HG02870 (cell line): ENCODE measurements around the gene TRNT1.

Source experiments
- ATAC-seq: cut with Tn5 transposase; IDR thresholded peaks from one replicate; pipeline ENCODE4 v1.9.1; 2021; ENCODE audit warnings: mild to moderate bottlenecking, moderate library complexity; ENCODE audit not compliant: unreplicated experiment

TRNT1 gene

DNA sequence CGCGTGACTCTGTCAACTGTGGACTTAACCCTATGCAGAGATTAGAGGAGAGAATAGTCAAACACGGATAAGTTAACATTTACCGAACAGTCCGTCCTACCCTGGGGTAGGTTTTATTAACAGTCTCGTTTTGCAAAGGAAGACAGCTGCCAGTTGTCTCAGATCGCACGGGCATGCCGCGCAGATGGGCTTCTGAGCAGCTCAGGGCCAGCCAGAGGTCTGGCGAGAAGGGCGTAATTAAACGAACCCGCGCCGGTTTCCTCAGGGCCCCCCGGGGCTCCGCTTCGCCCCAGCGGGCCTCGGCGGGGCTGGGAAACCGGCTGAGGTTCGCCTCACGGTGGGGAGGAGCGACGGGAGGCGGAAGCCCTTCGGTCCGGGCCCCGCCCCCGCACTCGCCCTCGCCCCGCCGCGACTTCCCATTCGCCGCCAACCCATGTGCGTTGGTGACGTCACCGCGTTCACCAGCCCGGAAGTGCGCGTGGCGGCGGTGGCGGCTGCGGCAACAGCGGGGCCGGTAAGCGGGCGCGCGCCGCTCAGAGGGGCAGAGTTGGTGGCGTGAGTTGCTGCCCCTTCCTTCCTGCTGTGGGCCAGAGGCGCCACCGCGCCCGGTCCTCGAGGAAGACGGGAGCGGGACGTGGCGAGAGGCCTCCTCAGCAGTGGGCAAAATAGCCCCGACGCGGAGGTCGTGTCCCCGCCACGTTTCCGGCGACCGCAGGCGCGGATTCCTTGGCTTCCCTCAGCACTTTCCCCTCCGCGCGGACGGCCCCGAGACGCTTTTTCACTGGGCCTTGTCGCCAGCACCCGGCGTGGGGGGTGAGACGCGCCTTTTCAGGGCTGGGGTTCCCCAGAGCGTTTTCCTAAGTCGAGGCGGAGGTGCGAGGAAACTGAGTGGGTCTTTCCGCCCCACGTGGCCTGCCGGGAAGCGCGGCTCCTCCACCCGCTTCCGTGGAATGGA lies at the start of gene TRNT1:
Gene TRNT1 (plus strand): TSS at position 464 of the 955 bp plus-strand sequence. CDS start 2,101 bp downstream, outside the sequence.
- peak; percentile 87 for ATAC-seq

DNA sequence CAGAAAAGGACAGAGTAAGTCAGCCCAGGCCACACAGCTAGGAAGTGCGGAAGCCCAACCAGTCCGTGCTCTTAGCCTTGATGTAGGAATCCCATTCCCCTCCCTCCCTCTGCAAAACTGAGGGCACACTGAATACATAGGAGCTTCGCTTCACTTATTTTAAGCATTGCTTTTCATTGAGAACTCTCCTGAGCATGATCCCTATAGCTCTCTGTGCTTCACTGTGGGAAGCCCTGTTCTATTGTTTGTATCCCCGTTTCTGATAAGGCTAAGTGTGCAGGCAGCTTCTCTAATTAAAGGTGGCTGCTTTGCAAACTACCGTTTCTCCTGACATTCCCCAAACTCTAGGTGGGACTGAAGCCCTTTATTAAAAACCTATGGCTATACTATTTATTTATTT lies 46.4 kb upstream of the TRNT1 start:
- ATAC-seq, result no peak

DNA sequence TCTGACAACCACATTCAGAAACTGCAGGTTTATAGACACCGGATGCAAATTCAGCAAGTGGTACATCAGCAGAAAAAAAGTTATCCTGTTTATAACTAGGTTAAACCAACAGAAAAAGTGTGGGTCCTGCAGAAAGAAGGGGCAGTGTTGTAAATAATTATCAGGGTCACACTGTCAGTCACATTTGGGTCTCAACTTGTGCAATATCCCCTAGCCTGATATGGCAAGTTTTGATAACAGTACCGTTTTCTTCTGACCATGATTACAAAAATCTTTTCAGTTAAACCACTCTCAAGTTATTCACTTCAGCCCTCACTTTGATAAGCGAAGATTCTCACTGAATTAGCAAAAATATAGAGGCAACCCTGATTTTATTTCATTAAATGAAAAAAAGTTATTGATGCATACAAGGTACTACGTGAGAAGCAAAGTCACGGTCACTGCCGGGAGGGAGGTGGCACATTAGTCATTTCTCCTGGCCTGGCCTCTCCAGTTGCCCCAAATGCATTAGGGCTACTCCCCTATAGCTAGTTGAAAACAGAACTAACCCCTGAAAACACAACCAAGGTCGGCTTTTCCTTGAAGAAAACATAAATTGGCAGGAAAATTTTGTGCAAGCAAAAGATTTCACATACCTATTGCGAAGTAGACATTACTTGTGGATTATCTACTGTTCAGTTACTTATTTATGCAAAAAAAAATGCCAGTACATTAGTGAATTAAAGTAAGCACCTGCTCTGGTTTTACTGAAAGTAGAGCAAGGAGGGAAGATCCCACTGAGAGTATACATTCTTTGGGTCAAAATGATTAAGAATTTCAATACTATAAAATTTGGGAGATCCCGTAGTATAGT lies 45.1 kb upstream of the TRNT1 start:
- peak; percentile 38 for ATAC-seq

DNA sequence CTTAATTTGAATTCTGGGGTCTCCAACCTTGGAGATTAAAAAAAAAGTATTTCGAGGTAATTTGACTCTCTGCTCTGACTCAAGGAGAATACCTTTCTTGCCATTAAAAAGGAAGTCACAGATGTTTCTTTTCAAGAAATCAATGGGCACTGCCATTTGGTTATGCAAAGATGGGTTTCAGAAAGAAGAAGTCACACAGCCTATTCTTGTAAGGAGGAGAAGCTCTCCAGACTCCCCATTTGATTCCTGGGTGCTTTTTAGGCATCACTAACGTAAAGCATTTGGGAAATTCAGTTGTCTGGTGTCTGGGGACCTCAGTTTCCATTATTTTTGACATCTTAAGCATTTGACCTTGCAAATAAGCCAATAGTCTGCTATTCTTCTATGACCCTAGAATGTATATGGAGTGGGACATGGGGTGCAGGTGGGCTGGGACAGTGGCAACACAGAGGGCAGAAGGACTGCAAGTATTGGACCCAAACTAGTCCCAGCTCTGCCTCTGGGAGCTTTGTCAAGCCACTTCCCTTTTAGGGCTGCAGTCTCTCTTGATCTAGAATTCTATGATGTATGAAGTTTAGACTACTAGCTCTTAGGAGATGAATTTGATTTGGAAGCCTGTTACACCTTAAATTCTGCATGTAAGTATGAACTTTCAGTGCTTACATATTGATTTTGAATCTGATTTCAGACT lies 44.4 kb upstream of the TRNT1 start:
- ATAC-seq, result peak; percentile 70

DNA sequence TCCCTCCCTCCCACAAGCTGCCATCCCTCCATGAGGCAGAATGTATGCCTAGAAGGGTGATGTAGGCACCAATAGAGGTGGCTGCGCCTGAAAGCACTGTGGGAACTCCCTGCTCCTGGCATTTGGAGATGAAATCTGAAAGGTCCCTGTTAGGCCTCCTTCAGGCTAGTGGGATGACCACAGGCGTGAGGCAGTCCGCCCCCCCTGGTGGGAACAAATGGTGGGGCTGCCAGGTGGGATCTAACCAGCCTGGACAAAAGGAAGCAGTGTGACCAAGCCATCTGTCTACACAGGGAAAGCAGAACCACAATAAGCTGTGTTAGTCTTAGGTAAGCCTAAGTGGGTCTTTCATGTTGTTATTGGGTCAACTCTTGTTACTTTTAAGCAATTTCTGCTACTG lies 41.9 kb upstream of the TRNT1 start:
- no peak for ATAC-seq

DNA sequence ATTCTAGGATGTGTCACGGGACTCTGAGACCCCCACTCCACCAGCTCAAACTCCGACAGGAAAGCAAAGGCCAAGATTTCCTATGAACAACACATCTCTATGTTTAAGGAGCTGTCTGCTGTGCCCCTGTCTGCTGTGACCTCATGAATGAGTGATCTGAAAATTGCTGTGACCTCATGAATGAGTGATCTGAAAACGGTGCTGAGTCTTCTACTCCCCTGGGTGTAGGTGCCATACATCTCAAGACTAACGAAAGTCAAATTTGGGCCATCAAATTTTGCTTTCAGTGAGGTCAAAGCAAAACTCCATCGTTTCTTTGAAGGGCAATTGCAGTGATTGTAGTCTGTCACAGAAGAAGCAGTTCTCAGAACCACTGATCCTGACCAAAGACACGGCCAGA lies 41.0 kb upstream of the TRNT1 start:
- ATAC-seq, result no peak

DNA sequence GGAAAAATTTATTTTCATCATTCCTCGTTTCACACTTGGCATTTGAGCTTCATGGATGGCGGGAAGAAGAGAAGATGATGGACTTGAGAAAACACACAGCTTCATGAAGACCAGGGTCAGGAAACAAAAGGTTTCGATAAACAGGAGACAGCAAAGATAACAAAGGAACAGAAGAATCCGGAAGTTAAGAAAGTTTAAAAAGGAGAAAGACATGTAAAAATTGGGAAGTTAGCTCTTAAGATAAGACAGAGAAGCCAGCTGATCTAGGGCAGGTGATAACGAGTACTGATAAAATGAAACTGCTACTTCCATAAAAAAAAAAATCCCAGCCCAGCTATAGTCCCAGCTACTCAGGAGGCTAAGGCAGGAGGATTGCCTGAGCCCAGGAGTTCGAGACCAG lies 40.5 kb upstream of the TRNT1 start:
- ATAC-seq, result no peak

DNA sequence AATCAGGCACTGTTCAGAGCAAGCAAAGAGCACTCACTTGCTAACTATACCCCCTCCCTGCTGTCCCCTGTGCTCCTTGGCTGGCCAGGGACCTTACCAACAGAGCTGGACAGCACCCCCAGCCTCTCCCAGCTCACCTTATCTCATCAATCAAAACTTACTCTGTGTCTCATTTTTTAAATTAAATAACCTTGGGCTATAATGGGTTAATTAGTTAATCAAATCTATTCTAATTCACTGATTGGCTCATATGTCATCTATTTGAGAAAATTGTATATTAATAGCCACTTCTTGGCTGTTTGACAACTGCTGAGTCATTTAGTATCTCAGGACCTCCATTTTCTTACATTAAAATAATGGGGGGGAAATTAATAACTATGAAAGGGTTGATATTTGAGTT lies 39.5 kb upstream of the TRNT1 start:
- no peak for ATAC-seq

DNA sequence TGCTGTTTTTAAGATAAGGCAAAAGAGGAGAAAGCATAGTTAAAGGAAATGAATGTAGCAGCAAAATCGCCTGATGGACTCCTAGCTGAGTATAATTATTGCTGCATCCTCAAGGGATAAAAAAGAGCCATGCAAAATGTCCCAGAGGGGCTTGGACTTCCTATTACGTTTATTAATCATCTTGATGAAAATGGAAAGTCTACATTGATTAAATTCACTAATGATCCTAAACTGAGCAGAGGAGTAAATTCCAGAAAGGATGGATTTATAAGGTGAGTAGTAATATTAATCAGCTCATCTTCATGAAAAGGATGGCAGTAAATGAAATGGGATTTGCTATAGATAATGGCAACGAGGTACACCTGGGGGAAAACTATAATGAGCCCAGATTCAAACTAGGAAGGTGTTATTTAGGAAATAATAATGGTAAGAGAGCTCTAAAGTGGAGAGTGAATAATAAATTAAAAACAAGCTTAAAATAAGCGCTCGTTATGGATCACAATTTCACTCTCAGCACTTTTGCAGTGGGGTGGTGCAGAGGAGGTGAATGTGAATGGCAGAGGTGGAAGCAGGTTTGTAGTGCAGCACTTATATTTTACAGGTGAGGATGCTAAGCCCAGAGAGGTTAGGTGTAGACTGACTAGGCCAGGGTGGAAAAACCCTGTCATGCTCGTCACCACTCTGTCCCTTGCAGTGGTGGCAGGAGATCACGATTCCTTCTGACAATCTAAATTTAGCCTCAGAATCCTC lies 38.8 kb upstream of the TRNT1 start:
- no peak for ATAC-seq

DNA sequence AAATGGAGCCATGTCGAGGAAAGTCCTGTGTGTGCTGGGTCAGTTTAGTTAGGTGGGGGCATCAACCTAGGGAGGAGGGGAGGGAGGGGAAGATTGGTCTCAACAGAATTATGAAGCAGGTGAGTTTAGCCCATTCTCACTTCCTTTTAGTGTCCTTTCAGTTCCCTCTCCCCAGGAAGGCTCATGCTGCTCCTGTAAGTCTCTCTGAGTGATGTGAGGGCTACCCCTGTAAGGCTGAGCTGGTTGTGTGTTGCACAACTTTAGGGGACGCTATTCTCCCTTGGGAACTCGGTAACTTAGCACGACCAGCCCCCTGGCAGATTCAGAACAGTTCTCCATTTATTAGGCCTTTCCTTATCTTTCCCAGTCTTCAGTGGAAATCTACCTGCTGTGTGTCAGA lies 37.7 kb upstream of the TRNT1 start:
- peak; percentile 97 for ATAC-seq

DNA sequence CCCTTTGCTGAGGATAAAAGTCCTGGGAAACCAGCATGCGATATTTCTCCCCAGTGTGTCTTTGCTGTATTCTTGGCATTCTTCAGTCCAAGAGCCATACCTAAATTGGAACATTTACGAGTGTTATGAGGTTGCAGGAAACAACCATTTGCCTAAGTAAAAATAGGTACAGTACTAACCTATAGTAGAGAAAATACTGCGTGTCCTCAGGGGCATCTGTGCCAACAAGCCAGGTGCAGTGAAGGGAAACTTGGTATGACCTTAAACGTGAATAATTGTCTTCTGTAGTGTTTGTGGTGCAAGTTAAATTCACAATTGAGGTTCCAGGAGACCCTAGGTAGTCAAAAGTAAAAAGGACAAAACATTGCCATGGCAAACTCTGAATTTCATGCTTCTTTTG lies 28.8 kb upstream of the TRNT1 start:
- no peak for ATAC-seq

DNA sequence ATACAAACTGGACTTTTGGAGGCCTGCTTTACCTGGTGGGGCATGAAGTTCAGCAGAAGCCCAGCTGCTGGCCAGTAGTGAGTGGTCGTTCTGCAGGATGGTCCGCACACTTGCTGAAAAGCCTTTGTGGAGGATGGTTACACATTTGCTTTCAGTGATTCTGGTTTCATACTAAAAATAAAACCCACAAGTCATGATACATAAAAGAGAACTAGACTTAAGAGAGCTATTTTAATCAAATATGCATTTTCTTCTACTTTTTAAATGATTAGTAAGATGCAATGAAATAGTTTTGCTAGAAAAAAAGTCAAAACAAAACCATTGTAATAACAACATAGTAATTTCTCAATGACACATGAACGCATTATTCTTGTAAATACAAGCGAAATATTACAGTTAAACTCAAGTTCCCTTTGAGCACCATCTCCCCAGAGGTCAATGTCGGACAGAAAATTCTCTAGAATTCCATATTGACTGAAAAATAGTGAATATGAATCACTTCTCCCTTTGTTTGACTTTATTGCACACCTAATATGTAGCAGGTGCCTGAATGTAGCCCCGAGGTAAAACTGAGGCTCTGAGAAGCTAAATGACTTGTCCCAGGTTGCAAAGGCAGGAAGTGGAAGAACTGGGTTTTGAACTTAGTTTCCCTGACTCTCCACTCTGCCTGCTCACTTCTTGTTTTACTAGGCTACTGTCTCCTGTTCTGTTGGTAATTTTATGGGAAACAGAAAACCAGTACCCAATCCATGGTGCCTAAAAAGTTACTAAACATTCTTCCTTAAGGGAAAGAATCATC lies 24.9 kb upstream of the TRNT1 start:
- ATAC-seq, result peak; percentile 72

DNA sequence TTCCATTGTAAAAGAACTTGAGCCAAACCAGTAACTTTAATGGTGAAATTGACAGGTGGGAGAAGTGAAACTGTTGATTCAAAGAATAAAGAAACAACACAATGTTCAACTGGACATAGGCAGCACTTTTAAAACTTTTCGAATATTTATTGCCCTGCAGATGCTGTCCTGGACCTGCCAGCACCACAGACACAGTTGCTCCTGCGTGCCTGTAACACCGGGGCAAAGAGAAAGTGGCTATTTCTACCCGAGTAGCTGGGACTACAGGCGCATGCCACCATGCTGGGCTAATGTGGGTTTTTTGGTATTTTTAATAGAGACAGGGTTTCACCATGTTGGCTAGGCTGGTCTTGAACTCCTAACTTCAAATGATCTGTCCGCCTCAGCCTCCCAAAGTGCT lies 24.0 kb upstream of the TRNT1 start:
- no peak for ATAC-seq

DNA sequence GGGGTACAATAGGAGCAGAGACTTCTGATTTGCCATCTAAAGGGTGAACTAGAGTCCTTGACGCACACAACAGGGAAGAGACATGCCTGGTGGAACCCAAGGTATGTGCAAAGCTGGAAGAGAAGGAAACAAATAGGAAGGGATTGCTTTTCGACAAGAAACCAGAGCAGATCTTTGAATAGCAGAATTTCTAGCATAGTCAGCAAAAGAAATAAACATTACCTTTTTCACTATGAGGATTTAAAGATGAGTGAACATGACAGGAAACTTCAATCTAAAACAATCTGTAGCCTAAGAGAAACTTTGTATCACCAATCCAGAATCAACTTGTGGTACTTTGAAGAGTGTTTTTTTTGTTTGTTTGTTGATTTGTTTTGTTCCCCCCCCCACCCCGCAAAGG lies 21.5 kb upstream of the TRNT1 start:
- no peak for ATAC-seq

DNA sequence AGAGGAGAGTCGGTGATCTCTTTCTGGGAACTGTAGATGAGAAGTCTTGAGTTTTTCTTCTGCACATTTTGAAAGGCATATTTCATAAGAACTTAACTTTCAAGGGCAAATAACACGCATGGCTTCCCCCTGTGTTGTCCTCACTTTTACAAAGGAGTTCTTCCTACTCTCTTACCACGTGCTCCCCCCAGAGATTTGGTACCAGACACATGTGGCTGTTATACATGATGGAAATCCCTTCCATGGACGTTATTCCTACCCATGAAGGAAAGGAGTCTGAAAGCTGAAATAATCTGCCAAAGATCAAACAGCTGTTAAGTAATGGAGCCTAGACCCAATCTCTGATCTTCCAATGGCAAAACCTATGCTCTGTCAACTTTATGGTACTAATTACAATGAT lies 20.9 kb upstream of the TRNT1 start:
- ATAC-seq, result no peak

DNA sequence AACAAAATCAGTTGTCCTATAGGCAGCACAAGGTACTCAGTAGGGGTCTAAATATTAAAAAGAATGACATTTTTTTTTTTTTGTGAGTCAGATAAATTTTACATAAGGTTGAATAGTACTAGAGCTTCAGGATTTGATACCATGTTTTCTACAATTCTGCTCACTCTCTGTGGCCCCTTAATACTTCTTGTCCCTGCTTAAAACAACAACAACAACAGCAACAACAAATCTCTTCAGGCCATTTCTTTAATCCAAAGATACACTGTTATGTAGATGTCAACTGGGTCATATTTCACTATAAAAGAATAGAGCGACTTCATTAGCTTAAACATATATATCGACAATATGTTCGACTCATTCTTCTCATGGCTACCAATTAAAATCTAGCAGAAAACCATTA lies 19.6 kb upstream of the TRNT1 start:
- ATAC-seq, result no peak

DNA sequence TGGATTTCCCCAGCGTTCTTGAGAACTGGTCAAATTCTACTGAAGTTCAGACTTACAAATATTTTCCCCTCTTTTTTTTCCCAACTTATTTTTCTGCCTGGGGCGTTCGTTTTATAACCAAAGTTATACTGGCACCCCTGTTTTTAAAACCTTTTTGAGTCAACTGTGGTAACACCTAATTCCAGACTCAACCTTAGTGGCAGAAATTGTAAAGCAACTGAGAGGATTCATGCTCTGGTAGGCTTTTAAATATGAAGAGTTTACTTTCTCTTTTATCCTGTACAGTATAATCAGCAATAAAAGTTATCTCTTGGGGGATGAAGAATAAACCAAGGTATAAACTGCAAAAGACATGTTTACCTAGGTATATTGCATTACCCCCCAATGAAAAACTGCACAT lies 18.9 kb upstream of the TRNT1 start:
- ATAC-seq, result no peak

DNA sequence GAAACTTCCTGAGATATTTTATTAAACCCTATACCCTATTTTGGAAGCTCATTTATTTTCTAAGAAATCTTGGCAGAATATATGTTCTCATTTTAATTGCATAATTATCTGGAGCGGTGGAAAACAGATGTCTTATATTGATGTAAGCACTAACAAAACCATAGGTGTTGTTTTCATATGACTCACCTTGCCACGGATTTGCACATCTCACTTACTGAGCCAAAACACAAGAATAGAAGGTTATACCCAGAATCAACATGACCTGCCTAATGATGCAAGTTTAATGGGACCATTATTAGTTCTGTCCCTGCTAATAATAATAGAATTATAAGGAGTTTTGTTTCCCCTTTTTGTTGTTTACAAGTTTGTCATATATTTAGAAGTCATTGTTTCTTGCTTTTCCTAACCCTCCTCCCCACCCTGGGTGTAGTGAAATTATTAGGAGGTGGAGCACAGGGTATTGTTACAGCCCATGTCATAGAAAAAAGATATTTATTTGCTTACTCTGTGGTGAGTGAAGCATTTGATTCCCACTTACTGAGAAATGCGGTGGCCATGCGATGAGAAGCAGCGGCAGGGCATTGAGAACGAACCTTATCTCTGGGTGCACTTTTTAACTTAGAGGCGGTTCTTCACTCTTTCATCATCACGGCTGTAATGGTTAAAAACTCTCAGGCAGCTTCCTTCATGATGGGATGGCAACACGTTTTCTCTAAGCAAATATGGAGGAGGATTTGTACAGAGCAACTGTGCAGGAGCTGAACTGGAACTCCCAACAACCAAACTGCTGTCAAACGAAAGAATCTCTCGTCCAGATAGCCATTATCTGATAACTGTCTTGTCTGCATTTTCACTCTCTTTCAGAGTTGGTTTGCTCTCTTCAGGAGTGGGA lies 17.1 kb upstream of the TRNT1 start:
- ATAC-seq, result peak; percentile 90

DNA sequence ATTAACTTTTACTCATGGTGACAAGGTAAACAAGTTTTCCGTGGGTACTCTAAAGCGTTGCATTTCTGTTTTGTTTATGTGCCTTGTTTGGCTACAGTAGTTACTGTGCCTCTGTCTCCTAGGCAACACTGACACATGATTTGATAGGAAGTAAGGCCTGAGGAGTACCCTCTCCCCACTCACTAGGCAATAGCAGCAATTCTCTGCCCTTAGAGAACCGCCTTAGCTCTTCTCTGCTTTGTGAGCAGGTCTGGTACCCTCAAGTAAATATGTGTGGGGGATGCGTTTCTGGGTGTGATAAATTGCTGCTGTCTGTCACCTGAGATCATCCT lies 16.5 kb upstream of the TRNT1 start, which contains the start of gene IL5RA:
Gene IL5RA (minus strand): TSS at position 76 of the 332 bp plus-strand sequence. CDS start 5,390 bp downstream, outside the sequence.
- peak; percentile 35 for ATAC-seq
